ENCODE results near the gene ZNF629.

Gene ZNF629

DNA sequence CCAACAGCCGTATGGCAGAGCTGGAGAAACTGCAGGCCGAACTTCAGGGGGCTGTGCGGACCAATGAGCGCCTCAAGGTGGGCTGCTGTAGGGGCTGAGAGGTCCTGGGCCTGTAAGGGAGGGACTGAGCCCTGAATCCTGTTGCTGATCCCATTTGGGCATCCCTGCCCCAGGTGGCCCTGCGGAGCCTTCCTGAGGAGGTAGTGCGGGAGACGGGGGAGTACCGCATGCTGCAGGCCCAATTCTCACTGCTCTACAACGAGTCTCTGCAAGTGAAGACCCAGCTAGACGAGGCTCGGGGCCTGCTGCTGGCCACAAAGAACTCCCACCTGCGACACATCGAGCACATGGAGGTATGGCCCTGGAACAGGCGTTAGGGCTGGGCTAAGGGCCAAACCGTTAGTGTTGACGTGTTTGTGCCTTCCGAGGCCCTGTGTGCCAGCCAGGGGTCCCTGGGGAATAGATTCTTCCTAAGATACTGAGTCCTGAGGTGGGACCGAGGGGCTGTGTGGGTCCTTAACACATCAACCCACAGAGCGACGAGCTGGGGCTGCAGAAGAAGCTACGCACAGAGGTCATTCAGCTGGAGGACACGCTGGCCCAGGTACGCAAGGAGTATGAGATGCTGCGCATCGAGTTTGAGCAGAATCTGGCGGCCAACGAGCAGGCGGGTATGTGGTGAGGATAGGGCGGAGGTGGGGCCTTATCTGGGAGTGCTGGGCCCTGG, 20.6 kb downstream of the ZNF629 start:
- no peak for DNase-seq

DNA sequence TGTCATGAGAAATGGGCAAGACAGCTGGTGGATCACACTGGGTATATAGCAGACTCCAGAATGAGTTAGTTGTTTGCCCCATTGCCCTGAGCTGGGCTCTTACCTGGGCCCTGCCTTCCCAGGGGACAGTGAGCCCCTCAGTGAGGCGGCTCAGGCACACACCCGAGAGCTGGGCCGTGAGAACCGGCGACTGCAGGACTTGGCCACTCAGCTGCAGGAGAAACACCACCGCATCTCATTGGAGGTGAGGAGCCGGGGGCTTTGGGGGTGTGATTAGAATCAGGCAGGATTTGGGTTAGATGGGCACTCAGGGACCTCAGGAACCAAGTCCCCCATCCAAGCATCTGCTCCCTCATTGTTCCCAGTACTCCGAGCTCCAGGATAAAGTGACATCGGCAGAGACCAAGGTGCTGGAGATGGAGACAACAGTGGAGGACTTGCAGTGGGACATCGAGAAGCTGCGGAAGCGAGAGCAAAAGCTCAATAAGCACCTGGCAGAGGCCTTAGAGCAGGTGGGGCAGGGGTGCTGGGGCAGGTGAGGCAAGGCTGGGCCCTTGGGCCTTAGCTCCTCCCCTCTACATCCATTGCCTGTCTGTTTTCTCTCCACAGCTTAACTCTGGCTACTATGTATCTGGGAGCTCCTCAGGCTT, 22.1 kb downstream of the ZNF629 start:
- DNase-seq, result no peak

GRCh38 chr16:30764086-30764485, 22.9 kb downstream of the ZNF629 start:
- DNase-seq, result no peak

DNA sequence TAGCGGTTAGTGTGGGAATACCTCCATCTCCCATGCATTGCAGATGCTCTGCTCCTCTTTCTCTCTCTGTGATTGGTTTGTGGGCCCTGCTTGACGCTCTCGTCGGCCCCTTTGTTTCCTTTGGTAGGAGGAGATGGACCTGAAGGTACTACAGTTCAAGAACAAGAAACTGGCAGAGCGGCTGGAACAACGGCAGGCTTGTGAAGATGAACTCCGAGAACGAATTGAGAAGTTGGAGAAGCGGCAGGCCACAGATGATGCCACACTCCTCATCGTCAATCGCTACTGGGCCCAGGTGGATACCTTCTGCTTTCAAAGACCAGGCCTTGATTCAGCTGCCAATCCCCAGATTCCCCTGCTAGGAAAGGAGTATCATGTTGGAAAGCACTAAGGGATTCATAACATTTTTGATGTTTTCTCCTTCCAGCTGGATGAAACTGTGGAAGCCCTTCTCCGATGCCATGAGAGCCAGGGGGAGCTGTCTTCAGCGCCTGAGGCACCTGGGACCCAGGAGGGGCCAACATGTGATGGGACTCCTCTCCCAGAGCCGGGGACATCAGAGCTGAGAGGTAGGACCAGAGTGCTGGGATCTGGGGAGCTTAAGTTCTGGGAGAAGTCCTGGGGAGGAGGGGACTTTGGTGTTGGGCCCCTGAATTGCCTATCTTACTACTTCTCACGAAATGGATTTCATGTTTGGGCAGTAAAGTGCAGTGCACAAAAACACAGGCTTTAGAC, 23.8 kb downstream of the ZNF629 start:
- no peak for DNase-seq

GRCh38 chr16:30761928-30762902, 24.8 kb downstream of the ZNF629 start, which contains the start of the genes CFAP119 and RNF40:
TSS of gene CFAP119 (minus strand) at chr16:30762062. CDS start at chr16:30761748, 314 bp downstream.
TSS of gene RNF40 (plus strand) at chr16:30762322. CDS start at chr16:30762546, 224 bp downstream.
- DNase-seq, result peak; percentile 98

GRCh38 chr16:30761427-30761927, 25.5 kb downstream of the ZNF629 start:
- peak; percentile 19 for DNase-seq

GRCh38 chr16:30760577-30761426, 26.2 kb downstream of the ZNF629 start:
- DNase-seq, result no peak

- no peak for DNase-seq
Measured at GRCh38 chr16:30760001-30760559, 26.9 kb downstream of the ZNF629 start.

DNA sequence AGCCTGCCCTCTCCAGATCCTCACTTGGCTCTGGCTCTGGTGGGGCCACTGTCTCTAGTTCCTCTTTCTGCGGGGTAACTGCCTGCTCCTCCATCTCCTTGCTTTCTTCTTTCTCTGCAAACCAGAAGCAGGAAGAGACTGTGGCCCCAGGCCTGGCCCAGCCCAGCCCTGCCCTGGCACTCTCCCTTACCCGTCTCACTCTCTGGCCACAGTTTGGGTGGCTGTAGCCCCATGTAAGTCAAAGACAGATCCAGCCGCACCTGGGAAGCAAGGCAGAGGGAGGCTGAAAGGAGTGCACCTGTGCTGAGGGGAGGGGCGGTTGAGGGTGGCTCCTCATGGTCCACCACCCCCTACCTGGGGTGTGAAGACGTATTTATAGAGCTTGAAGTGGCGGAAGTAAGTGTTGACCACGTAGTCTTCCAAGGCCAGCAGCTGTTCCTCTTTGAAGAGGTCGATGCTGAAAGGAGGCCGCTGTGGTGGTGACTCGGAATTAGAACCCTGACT, 28.0 kb downstream of the ZNF629 start:
- no peak for DNase-seq

DNA sequence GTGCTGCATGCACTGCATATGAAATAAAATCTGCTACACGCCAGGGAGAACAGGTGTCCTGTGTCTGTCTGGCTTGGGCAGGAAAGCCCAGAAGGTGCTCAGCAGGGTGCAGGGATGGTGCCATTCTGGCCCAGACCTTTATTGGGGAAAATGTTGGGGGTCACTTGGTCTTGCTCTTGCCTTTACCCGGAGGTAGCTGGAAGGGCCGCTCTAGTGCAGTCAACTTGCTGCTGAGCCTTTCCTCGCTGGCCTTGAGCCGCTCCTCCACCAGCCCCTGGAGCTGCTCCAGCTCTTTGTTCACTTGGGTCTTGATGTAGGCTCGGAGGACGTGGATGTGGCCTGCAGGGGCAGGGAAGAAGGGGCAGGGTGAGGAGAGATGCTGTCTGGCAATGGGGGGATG, 29.7 kb downstream of the ZNF629 start:
- no peak for DNase-seq

DNA sequence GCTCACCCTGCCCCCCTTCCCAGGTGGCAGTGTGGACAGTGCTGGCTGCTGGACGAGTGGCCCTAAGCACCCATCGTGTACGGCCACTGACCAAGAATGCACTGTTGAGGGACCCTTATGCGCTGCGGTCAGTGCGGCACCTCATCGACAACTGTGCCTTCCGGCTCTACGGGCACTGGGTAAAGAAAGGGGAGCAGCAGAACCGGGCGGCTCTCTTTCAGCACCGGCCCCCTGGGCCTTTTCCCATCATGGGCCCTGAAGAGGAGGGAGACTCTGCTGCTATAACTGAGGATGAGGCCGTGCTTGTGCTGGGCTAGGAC, 30.3 kb downstream of the ZNF629 start:
- no peak for DNase-seq

DNA sequence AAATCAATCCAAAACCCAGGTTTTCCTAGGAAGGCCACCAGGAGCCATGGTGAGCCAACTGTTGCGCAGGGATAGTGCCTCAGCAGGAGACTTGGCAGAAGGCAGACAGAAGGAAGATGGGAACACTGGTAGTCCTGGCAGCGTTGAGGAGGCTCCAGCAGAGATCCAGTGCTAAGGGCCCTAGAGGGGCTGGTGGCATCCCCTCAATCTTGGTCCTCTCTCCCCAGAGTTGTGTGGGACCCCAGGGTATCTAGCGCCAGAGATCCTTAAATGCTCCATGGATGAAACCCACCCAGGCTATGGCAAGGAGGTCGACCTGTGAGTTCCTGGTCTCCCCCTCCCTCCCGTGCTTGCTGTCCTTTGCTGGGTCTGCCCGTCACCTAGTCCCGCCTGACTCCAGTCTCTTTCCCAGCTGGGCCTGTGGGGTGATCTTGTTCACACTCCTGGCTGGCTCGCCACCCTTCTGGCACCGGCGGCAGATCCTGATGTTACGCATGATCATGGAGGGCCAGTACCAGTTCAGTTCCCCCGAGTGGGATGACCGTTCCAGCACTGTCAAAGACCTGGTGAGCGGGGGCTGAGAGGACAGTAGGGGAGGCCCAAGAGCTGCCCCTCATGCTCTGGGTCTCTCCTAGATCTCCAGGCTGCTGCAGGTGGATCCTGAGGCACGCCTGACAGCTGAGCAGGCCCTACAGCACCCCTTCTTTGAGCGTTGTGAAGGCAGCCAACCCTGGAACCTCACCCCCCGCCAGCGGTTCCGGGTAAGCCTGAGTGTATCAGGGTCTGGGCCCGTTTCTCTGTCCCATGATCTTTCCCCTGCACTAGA, 30.8 kb downstream of the ZNF629 start:
- no peak for DNase-seq

DNA sequence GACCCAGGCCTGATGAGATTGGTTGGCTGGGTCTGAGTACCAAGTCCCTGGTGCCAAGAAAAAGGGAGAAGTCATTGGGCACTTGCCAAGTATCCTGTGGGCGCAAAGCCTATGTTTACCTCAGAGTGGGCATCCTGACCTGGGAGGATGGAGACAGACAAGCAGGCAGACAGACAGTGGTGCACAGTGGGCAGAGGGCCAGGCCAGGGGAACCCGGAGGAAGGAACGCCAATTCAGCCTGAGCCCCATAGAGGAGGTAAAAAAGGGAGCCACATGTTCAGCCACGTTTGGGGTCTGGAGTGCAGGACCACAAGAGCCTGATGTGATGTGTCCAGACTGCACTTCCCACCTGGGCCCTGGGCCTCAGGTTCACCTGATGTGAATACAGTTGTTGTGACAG, 33.4 kb downstream of the ZNF629 start:
- DNase-seq, result no peak

- no peak for DNase-seq
Measured at GRCh38 chr16:30750876-30751465, 36.0 kb downstream of the ZNF629 start.

DNA sequence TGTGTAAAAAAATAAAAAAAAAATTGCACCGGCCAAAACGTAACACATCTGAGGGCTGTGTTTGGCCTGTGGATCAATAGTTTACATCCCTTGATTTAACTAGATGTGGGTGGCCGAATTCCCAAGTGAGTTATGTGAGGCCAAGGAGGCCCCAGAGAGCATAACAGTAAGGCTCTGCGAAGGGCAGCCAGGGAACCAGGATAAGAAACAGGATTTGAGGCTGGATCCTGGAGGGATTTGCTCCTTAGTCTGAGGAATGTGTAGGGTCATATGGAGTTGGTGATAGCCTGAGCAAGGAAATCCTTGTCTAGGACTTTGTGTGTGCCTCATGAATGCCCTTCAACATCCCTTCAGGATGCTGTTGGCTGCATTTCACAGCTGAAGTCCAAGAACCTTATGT, 36.8 kb downstream of the ZNF629 start:
- DNase-seq, result no peak

DNA sequence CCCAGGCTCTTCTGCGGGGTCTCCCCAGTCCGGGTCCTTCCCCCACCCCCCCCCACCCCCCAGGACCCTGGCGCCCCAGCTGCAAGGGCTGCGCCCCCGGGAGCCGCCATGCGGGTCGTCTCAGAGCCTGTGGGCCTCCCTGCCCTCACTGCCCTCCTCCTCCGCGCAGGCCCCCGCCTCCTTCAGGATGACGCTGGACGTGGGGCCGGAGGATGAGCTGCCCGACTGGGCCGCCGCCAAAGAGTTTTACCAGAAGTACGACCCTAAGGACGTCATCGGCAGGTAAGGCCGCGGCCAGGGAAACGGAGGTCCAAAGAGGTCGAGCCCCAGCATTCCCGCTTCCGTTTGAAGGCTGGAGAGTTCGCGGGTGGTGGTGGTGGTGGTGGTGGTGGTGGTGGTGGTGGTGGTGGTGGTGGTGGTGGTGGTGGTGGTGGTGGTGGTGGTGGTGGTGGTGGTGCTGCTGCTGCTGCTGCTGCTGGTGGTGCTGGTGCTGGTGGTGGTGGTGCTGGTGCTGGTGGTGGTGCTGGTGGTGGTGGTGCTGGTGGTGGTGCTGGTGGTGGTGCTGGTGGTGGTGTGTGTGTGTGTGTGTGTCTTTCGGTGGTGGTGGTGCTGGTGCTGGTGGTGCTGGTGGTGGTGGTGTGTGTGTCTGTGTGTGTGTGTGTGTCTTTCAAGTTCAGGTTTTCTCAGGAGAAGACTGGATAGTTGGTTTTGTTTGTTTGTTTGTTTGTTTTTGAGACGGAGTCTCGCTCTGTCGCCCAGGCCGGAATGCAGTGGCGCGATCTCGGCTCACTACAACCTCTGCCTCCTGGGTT, 38.2 kb downstream of the ZNF629 start:
- peak; percentile 41 for DNase-seq

- DNase-seq, result peak; percentile 99
Measured at GRCh38 chr16:30747799-30748633, 39.0 kb downstream of the ZNF629 start, which contains the start of gene PHKG2. TSS of gene PHKG2 (plus strand) at chr16:30748425. CDS start at chr16:30748821, 396 bp downstream.

GRCh38 chr16:30747331-30747730, 39.7 kb downstream of the ZNF629 start:
- peak; percentile 31 for DNase-seq
